Uterus (tissue), 4 donors: ENCODE data around the gene RB1. TPM values are rescaled to one million over a fixed set of nuclear protein-coding genes. Genes with fewer than 3 reads are reported as not detected.

Experiments
- DNase-seq, 2 donors: peaks; one replicate each; pipeline ENCODE4 v3.0.0-alpha.2; 2019 to 2020
- H3K27ac ChIP-seq, 2 donors: fragments of 200-600 bp; sonication (generic); 1 replicate in 1 of 2; 2 replicates in 1 of 2; pipeline ENCODE4 v1.5.1; 2016 to 2018
- H3K27me3 ChIP-seq, 2 donors: fragments of 200-600 bp; sonication (generic); one replicate each; pipeline ENCODE4 v1.5.1; 2018 to 2019; ENCODE audit warnings: control low read depth in 1 of 2
- H3K36me3 ChIP-seq, 2 donors: fragments of 200-600 bp; sonication (generic); one replicate each; pipeline ENCODE4 v1.5.1; 2019; ENCODE audit warnings: control low read depth in 1 of 2
- H3K4me1 ChIP-seq, 2 donors: fragments of 200-600 bp; sonication (generic); one replicate each; pipeline ENCODE4 v1.5.1; 2018 to 2019; ENCODE audit warnings: control low read depth in 1 of 2
- H3K4me3 ChIP-seq, 2 donors: fragments of 200-600 bp; sonication (generic); 1 replicate in 1 of 2; 2 replicates in 1 of 2; pipeline ENCODE4 v1.5.1; 2018 to 2019; ENCODE audit warnings: mild to moderate bottlenecking in 1 of 2
- H3K9me3 ChIP-seq, 2 donors: fragments of 200-600 bp; sonication (generic); one replicate each; pipeline ENCODE4 v1.5.1; 2019; ENCODE audit warnings: control low read depth in 1 of 2
- POLR2A ChIP-seq, 2 donors: fragments of 450-650 bp; IDR thresholded peaks; one replicate each; pipeline ENCODE4 v1.6.1; 2016; ENCODE audit warnings: antibody characterized with exemption in 2 of 2, mild to moderate bottlenecking in 1 of 2, moderate library complexity in 1 of 2
- intact Hi-C: fragments of 100-400 bp; cut with DNase I; formaldehyde crosslinking; loops from one replicate; pipeline ENCODE4 v1.15.1; 2023; ENCODE audit warnings: low total_unique reads
- total RNA-seq, 4 donors: library from RNA; depleted of rRNA in 3 of 4; stranded (reverse); fragments of >200 nt in 3 of 4; gene quantifications; one replicate each; pipeline versions ENCODE4 v1.1.0 to v1.2.4, GENCODE V29; 2014 to 2023
- TF ChIP-seq, protein P1 (sequence below), 4 experiments: fragments of 200-600 bp in 2 of 4; fragments of 450-650 bp in 2 of 4; sonication (generic) in 2 of 4; IDR thresholded peaks; one replicate each; pipeline ENCODE4 v1.5.1; 2016 to 2019; ENCODE audit warnings: antibody characterized with exemption in 4 of 4, mild to moderate bottlenecking in 2 of 4, moderate library complexity in 1 of 4
- donor health status: DM: yes; HTN: yes; CAD: no.

The RB1 gene
- total RNA-seq, 4 donors from 2014 or later, result 27.4 to 58.1 (median 33.9) TPM

GRCh38 chr13:48398450-48399095, 95.0 kb downstream of the RB1 start:
- H3K27ac ChIP-seq, result peak overlapping the region; percentile 18 to 94

GRCh38 chr13:48400090-48400694, 96.6 kb downstream of the RB1 start:
- Histone ChIP-seq H3K4me1 (peaks cover 4 to 19% of the 10 kb centered on the region in 2 donors), H3K27me3 (no peaks in the 10 kb centered on the region), H3K9me3 (no peaks in the 10 kb centered on the region), H3K27ac (peak overlapping the region; percentile 74 to 94), H3K36me3 (no peaks in the 10 kb centered on the region), H3K4me3 (no peak overlapping the region)
- intact Hi-C loops, result no loop called here
- no peak for DNase-seq
- no peak for TF ChIP-seq POLR2A (IDR thresholded peaks at IDR 0.05)
- TF ChIP-seq, protein P1, sequence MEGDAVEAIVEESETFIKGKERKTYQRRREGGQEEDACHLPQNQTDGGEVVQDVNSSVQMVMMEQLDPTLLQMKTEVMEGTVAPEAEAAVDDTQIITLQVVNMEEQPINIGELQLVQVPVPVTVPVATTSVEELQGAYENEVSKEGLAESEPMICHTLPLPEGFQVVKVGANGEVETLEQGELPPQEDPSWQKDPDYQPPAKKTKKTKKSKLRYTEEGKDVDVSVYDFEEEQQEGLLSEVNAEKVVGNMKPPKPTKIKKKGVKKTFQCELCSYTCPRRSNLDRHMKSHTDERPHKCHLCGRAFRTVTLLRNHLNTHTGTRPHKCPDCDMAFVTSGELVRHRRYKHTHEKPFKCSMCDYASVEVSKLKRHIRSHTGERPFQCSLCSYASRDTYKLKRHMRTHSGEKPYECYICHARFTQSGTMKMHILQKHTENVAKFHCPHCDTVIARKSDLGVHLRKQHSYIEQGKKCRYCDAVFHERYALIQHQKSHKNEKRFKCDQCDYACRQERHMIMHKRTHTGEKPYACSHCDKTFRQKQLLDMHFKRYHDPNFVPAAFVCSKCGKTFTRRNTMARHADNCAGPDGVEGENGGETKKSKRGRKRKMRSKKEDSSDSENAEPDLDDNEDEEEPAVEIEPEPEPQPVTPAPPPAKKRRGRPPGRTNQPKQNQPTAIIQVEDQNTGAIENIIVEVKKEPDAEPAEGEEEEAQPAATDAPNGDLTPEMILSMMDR (IDR thresholded peaks at IDR 0.05), result no peak

More at GRCh38 chr13:48398450-48399095, 95.0 kb downstream of the RB1 start:
- intact Hi-C loops, result no loop called here
- Histone ChIP-seq H3K27me3 (no peaks in the 10 kb centered on the region), H3K4me1 (peaks cover 3 to 19% of the 10 kb centered on the region in 2 donors), H3K36me3 (no peaks in the 10 kb centered on the region), H3K4me3 (no peak overlapping the region), H3K9me3 (no peaks in the 10 kb centered on the region)
- DNase-seq, result no peak
- TF ChIP-seq, protein P1 (IDR thresholded peaks at IDR 0.05), result no peak
- no peak for TF ChIP-seq POLR2A (IDR thresholded peaks at IDR 0.05)

DNA sequence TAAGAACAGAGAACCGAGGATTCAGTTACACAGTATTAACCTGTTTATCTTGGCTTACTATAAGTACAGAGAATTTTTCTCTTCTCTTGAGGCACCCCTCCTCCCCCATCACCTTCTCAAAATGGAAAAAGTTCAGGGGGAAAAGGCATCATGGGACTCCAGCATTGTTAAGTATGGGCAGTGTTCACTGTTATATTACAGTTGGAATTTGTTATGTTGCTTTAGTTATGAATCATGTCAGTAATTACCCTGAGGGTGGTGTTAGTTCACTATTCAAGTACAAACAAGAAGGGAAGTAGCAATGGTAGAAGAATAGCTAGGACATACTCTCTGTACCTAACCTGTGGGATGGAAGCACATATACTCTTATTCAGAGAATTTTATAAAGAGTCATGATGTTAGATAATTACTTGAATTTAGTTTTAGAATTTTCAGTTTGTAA, 97.3 kb downstream of the RB1 start:
- no peak for DNase-seq
- H3K4me3 ChIP-seq, result no peak overlapping the region
- intact Hi-C loops, result no loop called here

GRCh38 chr13:48401480-48401879, 97.9 kb downstream of the RB1 start:
- TF ChIP-seq, protein P1 (IDR thresholded peaks at IDR 0.05), result no peak
- TF ChIP-seq POLR2A (IDR thresholded peaks at IDR 0.05), result no peak
- no peaks in the 10 kb centered on the region for H3K36me3 ChIP-seq
- DNase-seq, result no peak
- H3K4me1 ChIP-seq, result peaks cover 10 to 19% of the 10 kb centered on the region in 2 donors
- intact Hi-C loops, result no loop called here
- H3K9me3 ChIP-seq, result no peaks in the 10 kb centered on the region
- no peaks in the 10 kb centered on the region for H3K27me3 ChIP-seq
- H3K4me3 ChIP-seq, result no peak overlapping the region
- H3K27ac ChIP-seq, result peak overlapping the region; percentile 74 to 94

More for the DNA sequence above, 97.3 kb downstream of the RB1 start:
- H3K4me1 ChIP-seq, result peaks cover 10 to 19% of the 10 kb centered on the region in 2 donors
- H3K9me3 ChIP-seq, result no peaks in the 10 kb centered on the region
- TF ChIP-seq POLR2A (IDR thresholded peaks at IDR 0.05), result no peak
- TF ChIP-seq, protein P1 (IDR thresholded peaks at IDR 0.05), result peak in 2 of 4 experiments; percentile 6 to 14
- H3K27me3 ChIP-seq, result no peaks in the 10 kb centered on the region
- H3K27ac ChIP-seq, result peak overlapping the region; percentile 74 to 94
- H3K36me3 ChIP-seq, result no peaks in the 10 kb centered on the region

DNA sequence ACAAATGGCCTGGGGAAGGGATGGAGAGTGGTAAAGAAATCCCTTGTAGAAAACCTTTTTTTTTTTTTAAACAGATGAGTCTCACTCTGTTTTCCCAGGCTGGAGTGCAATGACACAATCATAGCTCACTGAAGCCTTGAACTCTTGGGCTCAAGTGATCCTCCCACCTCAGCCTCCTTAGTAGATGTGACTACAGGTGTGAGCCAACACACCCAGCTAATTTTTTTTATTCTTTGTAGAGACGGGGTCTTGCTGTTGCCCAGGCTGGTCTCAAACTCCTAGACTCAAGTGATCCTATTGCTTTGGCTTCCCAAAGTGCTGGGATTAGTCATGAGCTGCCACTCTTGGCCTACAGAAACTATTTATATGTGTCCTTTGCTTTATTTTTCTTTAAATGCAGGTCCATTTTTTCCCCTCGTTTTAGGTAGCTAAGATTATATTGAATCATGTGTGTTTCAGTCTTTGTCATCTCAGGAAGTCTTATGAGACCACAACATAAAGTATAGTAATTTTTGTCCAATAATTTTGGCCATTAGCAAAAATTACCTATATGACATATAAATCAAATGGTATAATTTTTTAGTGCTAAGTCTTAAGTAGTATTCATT, 98.9 kb downstream of the RB1 start:
- TF ChIP-seq, protein P1 (IDR thresholded peaks at IDR 0.05), result no peak
- TF ChIP-seq POLR2A (IDR thresholded peaks at IDR 0.05), result no peak
- intact Hi-C loops, result no loop called here

More for the DNA sequence above, 98.9 kb downstream of the RB1 start:
- Histone ChIP-seq H3K27me3 (no peaks in the 10 kb centered on the region), H3K9me3 (no peaks in the 10 kb centered on the region), H3K4me1 (peaks cover 10 to 18% of the 10 kb centered on the region in 2 donors), H3K4me3 (no peak overlapping the region), H3K27ac (peak overlapping the region; percentile 74 to 94), H3K36me3 (no peaks in the 10 kb centered on the region)
- no peak for DNase-seq
